ENCODE data around the gene C19orf47.

GRCh38 chr19:40300668-40301067 lies 47.5 kb downstream of the C19orf47 start:
- TF ChIP-seq CTCF (IDR thresholded peaks at IDR 0.05), result no peak
- TF ChIP-seq EZH2phosphoT487 (IDR thresholded peaks at IDR 0.05), result no peak
- no peak for TF ChIP-seq EZH2 (IDR thresholded peaks at IDR 0.05)

Measured in neural progenitor cell (in vitro differentiated cells).